Measurements from ENCODE around the gene ROR1.

Gene ROR1

GRCh38 chr1:64087768-64088167 lies 314.0 kb downstream of the ROR1 start:
- DNase-seq (ENCODE audit: extremely low read depth, low read depth) = no peak
- H3K4me3 ChIP-seq (replicated peaks; ENCODE audit: low read depth, low read length) = no peak overlapping the region
- no peak for TF ChIP-seq CTCF (IDR thresholded peaks at IDR 0.05; ENCODE audit: low read depth, low read length, missing control alignments)

GRCh38 chr1:64090436-64090835 lies 316.6 kb downstream of the ROR1 start:
- no peak for TF ChIP-seq CTCF (IDR thresholded peaks at IDR 0.05; ENCODE audit: low read depth, low read length, missing control alignments)
- no peak overlapping the region for H3K4me3 ChIP-seq (replicated peaks; ENCODE audit: low read depth, low read length)

GRCh38 chr1:64092851-64093371 lies 319.1 kb downstream of the ROR1 start:
- no peak for DNase-seq (ENCODE audit: extremely low read depth, low read depth)
- TF ChIP-seq CTCF (IDR thresholded peaks at IDR 0.05; ENCODE audit: low read depth, low read length, missing control alignments) = no peak

More at GRCh38 chr1:64090436-64090835, 316.6 kb downstream of the ROR1 start:
- no peak for DNase-seq (ENCODE audit: extremely low read depth, low read depth)

GRCh38 chr1:64093941-64094340 lies 320.1 kb downstream of the ROR1 start:
- TF ChIP-seq CTCF (IDR thresholded peaks at IDR 0.05; ENCODE audit: low read depth, low read length, missing control alignments) = no peak
- H3K4me3 ChIP-seq (replicated peaks; ENCODE audit: low read depth, low read length) = no peak overlapping the region
- DNase-seq (ENCODE audit: extremely low read depth, low read depth) = no peak

More at GRCh38 chr1:64092851-64093371, 319.1 kb downstream of the ROR1 start:
- H3K4me3 ChIP-seq (replicated peaks; ENCODE audit: low read depth, low read length) = no peak overlapping the region

- H3K4me3 ChIP-seq (replicated peaks; ENCODE audit: low read depth, low read length) = no peak overlapping the region
- TF ChIP-seq CTCF (IDR thresholded peaks at IDR 0.05; ENCODE audit: low read depth, low read length, missing control alignments) = no peak
Observed at GRCh38 chr1:64095832-64096231, 322.0 kb downstream of the ROR1 start.

GRCh38 chr1:64097859-64098258 lies 324.0 kb downstream of the ROR1 start:
- no peak overlapping the region for H3K4me3 ChIP-seq (replicated peaks; ENCODE audit: low read depth, low read length)
- TF ChIP-seq CTCF (IDR thresholded peaks at IDR 0.05; ENCODE audit: low read depth, low read length, missing control alignments) = no peak
- DNase-seq (ENCODE audit: extremely low read depth, low read depth) = no peak

More at GRCh38 chr1:64095832-64096231, 322.0 kb downstream of the ROR1 start:
- no peak for DNase-seq (ENCODE audit: extremely low read depth, low read depth)

- no peak overlapping the region for H3K4me3 ChIP-seq (replicated peaks; ENCODE audit: low read depth, low read length)
- no peak for TF ChIP-seq CTCF (IDR thresholded peaks at IDR 0.05; ENCODE audit: low read depth, low read length, missing control alignments)
- no peak for DNase-seq (ENCODE audit: extremely low read depth, low read depth)
Observed at GRCh38 chr1:64098436-64098835, 324.6 kb downstream of the ROR1 start.
